Liver (tissue), 9 donors: ENCODE data around the gene CST9. TPM values are rescaled to one million over a fixed set of nuclear protein-coding genes. Genes with fewer than 3 reads are reported as not detected.

Experiments used
- DNase-seq: peaks from one replicate; pipeline ENCODE4 v3.0.0-alpha.2; 2017; ENCODE audit warnings: low spot score
- H3K27ac ChIP-seq, 2 donors: one replicate each; pipeline ENCODE4 v1.7.0; 2013; ENCODE audit warnings: inconsistent platforms in 2 of 2, low read length in 2 of 2, control low read depth in 1 of 2, low read depth in 1 of 2, mild to moderate bottlenecking in 1 of 2
- H3K27me3 ChIP-seq, 4 donors: one replicate each; pipeline versions ENCODE4 v1.6.1 to v1.7.0; 2013; ENCODE audit warnings: low read length in 3 of 4, inconsistent platforms in 1 of 4, mild to moderate bottlenecking in 1 of 4, moderate library complexity in 1 of 4; ENCODE audit not compliant: control insufficient read depth in 4 of 4, insufficient read depth in 4 of 4
- H3K36me3 ChIP-seq, 4 donors: one replicate each; pipeline versions ENCODE4 v1.6.1 to v1.7.0; 2013; ENCODE audit warnings: low read length in 3 of 4, mild to moderate bottlenecking in 3 of 4, low read depth in 1 of 4, moderate library complexity in 1 of 4; ENCODE audit not compliant: control insufficient read depth in 4 of 4, insufficient read depth in 3 of 4
- H3K4me1 ChIP-seq, 4 donors: one replicate each; pipeline versions ENCODE4 v1.6.1 to v1.7.0; 2013; ENCODE audit warnings: low read length in 3 of 4, mild to moderate bottlenecking in 3 of 4, moderate library complexity in 1 of 4; ENCODE audit not compliant: control insufficient read depth in 4 of 4, insufficient read depth in 4 of 4
- H3K4me3 ChIP-seq, 3 donors: one replicate each; pipeline versions ENCODE4 v1.6.1 to v1.7.0; 2013; ENCODE audit warnings: low read length in 3 of 3, control low read depth in 1 of 3, low read depth in 1 of 3, mild to moderate bottlenecking in 1 of 3
- H3K9ac ChIP-seq, 2 donors: one replicate each; pipeline ENCODE4 v1.7.0; 2013; ENCODE audit warnings: low read length in 2 of 2, mild to moderate bottlenecking in 2 of 2, moderate library complexity in 2 of 2, control low read depth in 1 of 2, low read depth in 1 of 2
- H3K9me3 ChIP-seq, 4 donors: one replicate each; pipeline versions ENCODE4 v1.6.1 to v1.7.0; 2013; ENCODE audit warnings: low read length in 3 of 4; ENCODE audit not compliant: control insufficient read depth in 4 of 4
- CTCF ChIP-seq: fragments of 150-350 bp; IDR thresholded peaks from 2 replicates; pipeline ENCODE4 v1.5.1; 2017; ENCODE audit warnings: improper control_type of control experiment, low read depth, low read length; ENCODE audit not compliant: missing input control
- EGR1 ChIP-seq, 2 donors: IDR thresholded peaks; 2 replicates each; pipeline ENCODE4 v1.6.1; 2016 to 2018; ENCODE audit warnings: antibody characterized with exemption in 2 of 2, low read depth in 2 of 2
- FOXA1 ChIP-seq: IDR thresholded peaks from 2 replicates; pipeline ENCODE4 v1.6.1; 2016; ENCODE audit warnings: antibody characterized with exemption
- GABPA ChIP-seq, 2 donors: IDR thresholded peaks in 1 of 2; conservative IDR thresholded peaks in 1 of 2; 2 replicates each; pipeline ENCODE4 v1.6.1; 2016; ENCODE audit warnings: antibody characterized with exemption in 2 of 2, mild to moderate bottlenecking in 1 of 2, moderate library complexity in 1 of 2
- HNF4A ChIP-seq, 2 donors: conservative IDR thresholded peaks; 2 replicates each; pipeline ENCODE4 v1.6.1; 2016; ENCODE audit warnings: antibody characterized with exemption in 2 of 2, mild to moderate bottlenecking in 2 of 2
- HNF4G ChIP-seq: IDR thresholded peaks from 2 replicates; pipeline ENCODE4 v1.6.1; 2016; ENCODE audit warnings: antibody characterized with exemption
- JUND ChIP-seq, 2 donors: IDR thresholded peaks; 2 replicates each; pipeline ENCODE4 v1.6.1; 2016; ENCODE audit warnings: antibody characterized with exemption in 2 of 2
- MAX ChIP-seq: IDR thresholded peaks from 2 replicates; pipeline ENCODE4 v1.6.1; 2016; ENCODE audit warnings: antibody characterized with exemption
- NR2F2 ChIP-seq: IDR thresholded peaks from 2 replicates; pipeline ENCODE4 v1.6.1; 2016; ENCODE audit warnings: antibody characterized with exemption
- RAD21 ChIP-seq, 2 donors: IDR thresholded peaks; 2 replicates each; pipeline ENCODE4 v1.6.1; 2016; ENCODE audit warnings: antibody characterized with exemption in 2 of 2, mild to moderate bottlenecking in 2 of 2
- REST ChIP-seq: IDR thresholded peaks from 2 replicates; pipeline ENCODE4 v1.6.1; 2016; ENCODE audit warnings: antibody characterized with exemption, mild to moderate bottlenecking
- SP1 ChIP-seq: IDR thresholded peaks from 2 replicates; pipeline ENCODE4 v1.6.1; 2018; ENCODE audit warnings: antibody characterized with exemption, mild to moderate bottlenecking
- TAF1 ChIP-seq: conservative IDR thresholded peaks from 2 replicates; pipeline ENCODE4 v1.6.1; 2016; ENCODE audit warnings: antibody characterized with exemption, mild to moderate bottlenecking
- YY1 ChIP-seq: IDR thresholded peaks from 2 replicates; pipeline ENCODE4 v1.6.1; 2016; ENCODE audit warnings: antibody characterized with exemption, mild to moderate bottlenecking
- ZBTB33 ChIP-seq: IDR thresholded peaks from 2 replicates; pipeline ENCODE4 v1.6.1; 2016; ENCODE audit warnings: antibody characterized with exemption
- WGBS: extraction: QIAGEN DNeasy Blood & Tissue Kit; methylation state at CpG from one replicate; pipeline ENCODE4 v1.1.7; 2013; 5-methylcytosine and 5-hydroxymethylcytosine counted together
- polyA plus RNA-seq, 2 donors: library from polyadenylated mRNA; stranded (reverse) in 1 of 2; unstranded in 1 of 2; fragments of 200-250 nt in 1 of 2; fragments of >200 nt in 1 of 2; fragmentation: Nextera tagmentation in 1 of 2; extraction: Ambion mirVana in 1 of 2; gene quantifications; one replicate each; pipeline versions ENCODE4 v1.2.1 to v1.2.3, GENCODE V29; 2013 to 2015
- total RNA-seq, 2 donors: library from RNA; depleted of rRNA; stranded (reverse); fragments of >200 nt; gene quantifications; one replicate each; pipeline ENCODE4 v1.2.3, GENCODE V29; 2014
- donor health status: healthy.
- donor health status: healthy.
- donor health status: healthy.
- donor health status: healthy.
- donor health status: healthy.

CST9 gene
- total and polyA plus RNA-seq, 4 donors, result not detected

GRCh38 chr20:23638309-23638708 is 32.6 kb upstream of the CST9 start:
- peaks cover 0 to 7% (median 4%) of the 10 kb centered on the region in 4 donors for H3K36me3 ChIP-seq
- no peaks in the 10 kb centered on the region for H3K27me3 ChIP-seq
- H3K9me3 ChIP-seq, result no peaks in the 10 kb centered on the region
- no peak for DNase-seq
- H3K4me1 ChIP-seq, result peaks cover 13 to 28% (median 22%) of the 10 kb centered on the region in 4 donors
- H3K27ac ChIP-seq, result no peak overlapping the region
- H3K4me3 ChIP-seq, result no peak overlapping the region
- TF ChIP-seq SP1 (no peak), MAX (no peak), HNF4A (conservative IDR thresholded peaks at IDR 0.05) (no peak), NR2F2 (no peak), HNF4G (no peak), ZBTB33 (no peak), YY1 (no peak), TAF1 (no peak), JUND (IDR thresholded peaks at IDR 0.05) (no peak), GABPA (IDR thresholded peaks at IDR 0.05 in 1 of 2, conservative IDR thresholded peaks at IDR 0.05 in 1 of 2) (no peak), CTCF (no peak), RAD21 (IDR thresholded peaks at IDR 0.05) (no peak)
- no peak overlapping the region for H3K9ac ChIP-seq
- WGBS, result 83% methylated on average over 9 of the region's 9 CpGs

GRCh38 chr20:23637282-23638221 is 31.8 kb upstream of the CST9 start, which contains the start of gene CST3:
CST3 (minus strand) TSS chr20:23637955; CDS start chr20:23637862, 93 bp downstream.
- under 1% methylated on average over 92 of the region's 92 CpGs for WGBS
- Histone ChIP-seq H3K36me3 (peaks cover 3 to 14% (median 6%) of the 10 kb centered on the region in 4 donors), H3K4me1 (peaks cover 13 to 32% (median 21%) of the 10 kb centered on the region in 4 donors), H3K9me3 (no peaks in the 10 kb centered on the region), H3K27ac (peak within 1 kb of the TSS; percentile 89 to 92), H3K9ac (peak within 1 kb of the TSS; percentile 56 to 57), H3K27me3 (no peaks in the 10 kb centered on the region), H3K4me3 (peak within 1 kb of the TSS; percentile 81 to 82 (median 81))
- DNase-seq, result peak; percentile 78
- TF ChIP-seq HNF4A (conservative IDR thresholded peaks at IDR 0.05), result peak in 1 of 2 donors; percentile 4
- TF ChIP-seq FOXA1, result no peak
- peak in 1 of 2 donors; percentile 22 for TF ChIP-seq GABPA (IDR thresholded peaks at IDR 0.05 in 1 of 2, conservative IDR thresholded peaks at IDR 0.05 in 1 of 2)
- TF ChIP-seq TAF1, result peak; percentile 47
- no peak for TF ChIP-seq EGR1 (IDR thresholded peaks at IDR 0.05; ENCODE audit: low read depth in 2 of 2)
- TF ChIP-seq REST, result peak; percentile 58
- TF ChIP-seq SP1, result peak; percentile 33
